NCI-H2107 (cell line): ENCODE results near the gene KRTAP12-4.
"Not testable (repeated sequence)": the region's sequence is repeated elsewhere in the genome, so short reads cannot be mapped to it uniquely, and the experiment has no call there.

Experiments used
- DNase-seq: peaks from one replicate; lab custom pipeline; 2025; lab: John Stamatoyannopoulos, UW

KRTAP12-4 gene

GRCh38 chr21:44611551-44611950 lies 42.9 kb downstream of the KRTAP12-4 start:
- no peak for DNase-seq

DNA sequence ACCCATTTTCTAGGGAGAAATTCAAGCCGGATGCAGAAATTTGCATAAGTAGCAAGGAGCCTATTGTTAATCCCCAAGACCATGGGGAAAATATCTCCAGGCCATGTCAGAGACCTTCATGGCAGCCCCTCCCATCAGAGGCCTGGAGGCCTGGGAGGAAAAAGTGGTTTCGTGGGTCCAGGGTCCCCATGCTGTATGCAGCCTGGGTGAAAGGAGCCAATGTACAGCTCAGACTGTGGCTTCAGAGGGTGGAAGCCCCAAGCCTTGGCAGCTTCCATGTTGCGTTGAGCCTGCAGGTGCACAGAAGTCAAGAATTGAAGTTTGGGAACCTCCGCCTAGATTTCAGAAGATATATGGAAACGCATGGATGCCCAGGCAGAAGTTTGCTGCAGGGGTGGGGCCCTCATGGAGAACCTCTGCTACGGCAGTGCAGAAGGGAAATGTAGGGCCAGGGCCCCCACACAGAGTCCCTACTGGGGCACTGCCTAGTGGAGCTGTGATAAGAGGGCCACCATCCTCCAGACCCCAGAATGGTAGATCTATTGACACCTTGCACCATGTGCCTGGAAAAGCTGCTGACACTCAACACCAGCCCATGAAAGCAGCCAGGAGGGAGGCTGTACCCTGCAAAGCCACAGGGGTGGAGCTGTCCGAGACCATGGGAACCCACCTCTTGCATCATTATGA lies 44.2 kb downstream of the KRTAP12-4 start:
- DNase-seq, result not testable (repeated sequence)

- no peak for DNase-seq
These were observed 45.3 kb downstream of the KRTAP12-4 start for GRCh38 chr21:44609193-44609592.

DNA sequence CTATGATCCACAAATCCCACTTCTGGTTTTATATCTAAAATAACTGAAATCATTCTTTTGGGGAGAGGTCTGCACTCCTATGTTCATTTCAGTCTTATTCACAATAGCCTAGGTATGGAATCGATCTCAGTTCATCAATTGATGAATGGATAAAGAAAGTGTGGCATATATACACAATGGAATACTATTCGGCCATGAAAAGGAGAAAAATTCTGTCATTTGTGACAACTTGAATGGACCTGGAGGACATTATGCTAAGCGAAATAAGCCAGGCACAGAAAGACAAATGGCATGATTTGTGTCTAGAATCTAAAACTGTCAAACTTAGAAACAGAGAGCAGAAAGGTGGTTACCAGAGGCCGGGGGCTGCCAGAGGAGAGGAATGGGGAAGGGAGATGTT lies 48.0 kb downstream of the KRTAP12-4 start:
- DNase-seq, result no peak
